GM12878 (cell line): ENCODE data around the gene ZBTB38. TPM values are rescaled to one million over a fixed set of nuclear protein-coding genes. Genes with fewer than 3 reads are reported as not detected.

ENCODE experiments used
- ATAC-seq: fragments of 200-7000 bp; cut with Tn5 transposase; 3 replicates; pipeline ENCODE4 v1.9.1; 2020; ENCODE audit warnings: mild to moderate bottlenecking, moderate library complexity
- BruUV-seq: library from RNA; stranded (reverse); fragments of 400-500 nt; replicated peaks from 2 replicates; lab custom pipeline; 2021; lab: Mats Ljungman, UMichigan
- CTCF ChIA-PET: fragments of 300-600 bp; sonication (Branson Sonifier 250); formaldehyde crosslinking; extraction: SDS; loops from one replicate; lab custom pipeline; 2021; ENCODE audit warnings: inconsistent platforms; lab: Yijun Ruan, JAX
- POLR2A ChIA-PET: fragments of 350-600 bp; formaldehyde crosslinking; extraction: SDS; loops from one replicate; lab custom pipeline; 2021; ENCODE audit warnings: inconsistent platforms; lab: Charles Lee
- RAD21 ChIA-PET: fragments of 300-600 bp; sonication (Branson Sonifier 250); formaldehyde crosslinking; loops from one replicate; lab custom pipeline; 2023; ENCODE audit warnings: antibody characterized with exemption; ENCODE audit not compliant: unreplicated experiment; lab: Charles Lee
- SMC1A ChIA-PET: fragments of 300-600 bp; sonication (Branson Sonifier 250); formaldehyde crosslinking; loops from one replicate; lab custom pipeline; 2023; ENCODE audit not compliant: unreplicated experiment, uncharacterized antibody; lab: Charles Lee
- DNase-seq: peaks from one replicate; pipeline ENCODE4 v3.0.0-alpha.2; 2011; ENCODE audit warnings: low read depth, low spot score
- FAIRE-seq: peaks from 3 replicates; lab custom pipeline; 2011; peaks lifted over from hg19 to GRCh38; lab: Jason Lieb, UNC
- H2AFZ ChIP-seq: 2 replicates; pipeline ENCODE4 v1.6.0; 2011; ENCODE audit warnings: low read depth, low read length, control low read depth; ENCODE audit not compliant: control insufficient read depth
- H3K27ac ChIP-seq: 2 replicates; pipeline ENCODE4 v1.5.1; 2011; ENCODE audit warnings: control low read depth; ENCODE audit not compliant: control insufficient read depth, insufficient read depth
- H3K27me3 ChIP-seq, 2 experiments: replicated peaks in 1 of 2; 2 replicates each; pipeline versions ENCODE4 v1.6.0 to v1.6.1; 2011; ENCODE audit warnings: low read length in 1 of 2; ENCODE audit not compliant: control insufficient read depth in 2 of 2, insufficient read depth in 2 of 2
- H3K36me3 ChIP-seq, 2 experiments: 2 replicates each; pipeline ENCODE4 v1.5.1; 2011; ENCODE audit warnings: low read length in 1 of 2; ENCODE audit not compliant: control insufficient read depth in 2 of 2, insufficient read depth in 2 of 2
- H3K4me1 ChIP-seq: 2 replicates; pipeline ENCODE4 v1.6.1; 2011; ENCODE audit warnings: mild to moderate bottlenecking, low read length, moderate library complexity, mixed read lengths; ENCODE audit not compliant: control insufficient read depth, insufficient read depth
- H3K4me2 ChIP-seq: 2 replicates; pipeline ENCODE4 v1.6.0; 2011; ENCODE audit warnings: control low read depth; ENCODE audit not compliant: control insufficient read depth, insufficient read depth
- H3K4me3 ChIP-seq: fragments of 200-600 bp; sonication (generic); 2 replicates; pipeline ENCODE4 v1.5.1; 2016
- H3K79me2 ChIP-seq: 2 replicates; pipeline ENCODE4 v1.6.0; 2011; ENCODE audit warnings: low read length; ENCODE audit not compliant: control insufficient read depth, insufficient read depth
- H3K9ac ChIP-seq: 2 replicates; pipeline ENCODE4 v1.8.0; 2011; ENCODE audit warnings: low read length, control low read depth, mixed read lengths; ENCODE audit not compliant: control insufficient read depth, insufficient read depth
- H3K9me3 ChIP-seq: replicated peaks from 3 replicates; pipeline ENCODE4 v1.5.1; 2011; ENCODE audit warnings: mild to moderate bottlenecking, low read length; ENCODE audit not compliant: control insufficient read depth, insufficient read depth
- H4K20me1 ChIP-seq: 2 replicates; pipeline ENCODE4 v1.6.0; 2011; ENCODE audit not compliant: control insufficient read depth, insufficient read depth
- GATAD2B ChIP-seq: fragments of 450-650 bp; conservative IDR thresholded peaks from 2 replicates; pipeline ENCODE4 v1.6.1; 2017; ENCODE audit warnings: low read depth, mild to moderate bottlenecking, moderate library complexity
- HDAC2 ChIP-seq: fragments of 200-600 bp; sonication (generic); IDR thresholded peaks from 2 replicates; pipeline ENCODE4 v1.6.1; 2017
- POU2F2 ChIP-seq: IDR thresholded peaks from 3 replicates; pipeline ENCODE4 v1.6.1; 2011; ENCODE audit warnings: low read depth, mild to moderate bottlenecking, low read length, borderline replicate concordance
- ZNF687 ChIP-seq: fragments of 450-650 bp; IDR thresholded peaks from 2 replicates; pipeline ENCODE4 v1.6.1; 2017; ENCODE audit warnings: mild to moderate bottlenecking, moderate library complexity
- WGBS: methylation state at CpG from one replicate; pipeline ENCODE4 v1.1.6; 2016; ENCODE audit warnings: low lambda C conversion rate; ENCODE audit not compliant: insufficient replicate concordance, insufficient coverage; ENCODE audit errors: missing lambda C conversion rate; 5-methylcytosine and 5-hydroxymethylcytosine counted together
- in situ Hi-C: fragments of 300-500 bp; cut with MboI; formaldehyde crosslinking; loops from 9 replicates; pipeline ENCODE4 v1.14.3; 2018; ENCODE audit warnings: mixed read lengths
- intact Hi-C: fragments of 100-400 bp; cut with micrococcal nuclease; formaldehyde crosslinking; loops from one replicate; pipeline ENCODE4 v1.14.2; 2022; ENCODE audit not compliant: unreplicated experiment
- polyA plus RNA-seq, 11 experiments: library from polyadenylated mRNA; depleted of rRNA in 4 of 11; unstranded in 6 of 11; stranded (reverse) in 5 of 11; fragments of >200 nt; fragmentation: Nextera tagmentation in 4 of 11; fragmentation: Illumina TruSeq in 1 of 11; extraction: Ambion mirVana in 4 of 11; extraction: Trizol in 1 of 11; gene quantifications; 1 replicate in 1 of 11; 2 replicates in 10 of 11; pipeline versions ENCODE4 v1.2.1 to v1.2.3, GENCODE V29; 2011 to 2016; ENCODE audit warnings: inconsistent platforms in 2 of 11, missing spikeins in 2 of 11, low read depth in 1 of 11
- total RNA-seq, 4 experiments: library from RNA; depleted of rRNA in 3 of 4; stranded (reverse); fragments of >200 nt in 3 of 4; fragmentation: Illumina TruSeq in 1 of 4; extraction: Trizol in 1 of 4; gene quantifications; 2 replicates each; pipeline versions ENCODE4 v1.2.1 to v1.2.3, GENCODE V29; 2013 to 2021

Gene ZBTB38
- total and polyA plus RNA-seq, 10 of the 15 experiments (the other 5 are each of a cell fraction or from before 2014, with no cell fraction given): 34.2 to 115 (median 88.6) TPM

DNA sequence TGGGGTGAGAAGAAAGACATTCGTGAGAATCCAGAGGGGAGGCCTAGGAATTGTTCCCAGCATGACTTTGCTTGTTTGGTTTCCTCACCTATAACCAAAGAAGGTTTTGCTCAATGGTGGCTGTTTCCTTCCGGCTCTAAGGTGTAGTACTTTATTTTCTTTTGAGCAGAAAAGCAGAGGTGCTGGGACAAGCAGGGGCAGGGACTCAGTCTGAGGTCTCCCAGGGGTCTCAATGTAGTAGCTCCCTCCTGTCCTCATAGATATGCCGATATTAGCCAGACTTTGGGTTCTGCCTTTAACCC is 41.6 kb downstream of the ZBTB38 start:
- H2AFZ ChIP-seq: no peak overlapping the region
- 33% methylated on average over 3 of the region's 3 CpGs for WGBS
- H3K9me3 ChIP-seq: no peaks in the 10 kb centered on the region
- TF ChIP-seq POU2F2 (no peak), ZNF687 (peak; percentile 25; the same call in 1 of the 2 replicates), GATAD2B (no peak), HDAC2 (no peak)
- peak; percentile 8 for ATAC-seq
- RAD21 ChIA-PET: interaction anchor here (1.1 to 14.3 kb wide), 8 partner anchors 9 to 98 kb away, joined by 3 to 387 read pairs (median 28); no protein-coding TSS in a partner anchor
- in situ Hi-C loops: no loop called here
- peak overlapping the region; percentile 94 for H3K4me2 ChIP-seq
- SMC1A ChIA-PET: interaction anchor here (1.0 to 18.5 kb wide), 12 partner anchors 9 to 98 kb away, joined by 3 to 573 read pairs (median 28); partner anchors contain the start of gene ZBTB38
- CTCF ChIA-PET: interaction anchor here (1.1 to 11.4 kb wide), 12 partner anchors 9 to 97 kb away, joined by 3 to 107 read pairs (median 8); no protein-coding TSS in a partner anchor
- H3K27me3 ChIP-seq: no peaks in the 10 kb centered on the region
- H3K79me2 ChIP-seq: peaks cover 89% of the 10 kb centered on the region
- peaks cover 13 to 49% of the 10 kb centered on the region in 2 experiments for H3K36me3 ChIP-seq
- no peak for DNase-seq
- POLR2A ChIA-PET: interaction anchor here (0.9 to 14.2 kb wide), 7 partner anchors 8 to 98 kb away, joined by 3 to 453 read pairs (median 6); no protein-coding TSS in a partner anchor
- H3K4me1 ChIP-seq: peaks cover 63% of the 10 kb centered on the region
- intact Hi-C loops: loop anchor here (1.0 kb wide), 1 partner anchor 49 kb away; no protein-coding TSS in a partner anchor
- BruUV-seq: no TSS peak
- H3K27ac ChIP-seq: peak overlapping the region; percentile 92
- peak overlapping the region; percentile 57 for H3K9ac ChIP-seq
- H4K20me1 ChIP-seq: no peaks in the 10 kb centered on the region
- peak overlapping the region; percentile 57; the same call in 1 of the 2 replicates for H3K4me3 ChIP-seq
- no peak for FAIRE-seq
